Left ventricle myocardium inferior (tissue), 1 donor: ENCODE data around the gene CFAP45. TPM values are rescaled to one million over a fixed set of nuclear protein-coding genes. Genes with fewer than 3 reads are reported as not detected.

ENCODE experiments used
- DNase-seq: peaks from one replicate; pipeline ENCODE4 v3.0.0-alpha.2; 2020
- H3K27ac ChIP-seq: fragments of 200-600 bp; replicated peaks from 2 replicates; pipeline ENCODE4 v1.8.0; 2021
- H3K27me3 ChIP-seq: fragments of 200-600 bp; 2 replicates; pipeline ENCODE4 v1.8.0; 2021; ENCODE audit warnings: low read depth
- H3K36me3 ChIP-seq: fragments of 200-600 bp; 2 replicates; pipeline ENCODE4 v1.8.0; 2021
- H3K4me1 ChIP-seq: fragments of 200-600 bp; 2 replicates; pipeline ENCODE4 v1.8.0; 2021
- H3K4me3 ChIP-seq: fragments of 200-600 bp; 2 replicates; pipeline ENCODE4 v1.8.0; 2021; ENCODE audit warnings: mild to moderate bottlenecking, moderate library complexity
- H3K9me3 ChIP-seq: fragments of 200-600 bp; replicated peaks from 2 replicates; pipeline ENCODE4 v1.8.0; 2021
- CTCF ChIP-seq: fragments of 200-600 bp; IDR thresholded peaks from 2 replicates; pipeline ENCODE4 v1.8.0; 2021; ENCODE audit warnings: antibody characterized with exemption, mild to moderate bottlenecking, borderline replicate concordance
- intact Hi-C: fragments of 100-400 bp; cut with micrococcal nuclease; formaldehyde crosslinking; loops from one replicate; pipeline ENCODE4 v1.11.0; 2022
- microRNA-seq: library from miRNA; unstranded; fragments of <30 nt; microRNA quantifications from one replicate; pipeline ENCODE4 v1.2.0, GENCODE V29; 2020
- total RNA-seq: library from RNA; stranded (reverse); fragmentation: NEBNext Ultra II Directional; extraction: Animal tissue kit (Norgen Biotek cat#: 25700); gene quantifications from one replicate; pipeline ENCODE4 v1.2.1, GENCODE V29; 2021
- donor health status: DM: no; HTN: yes; CAD: no; lungs with severe emphysema.

The CFAP45 gene
- total RNA-seq, 1 donor from 2014 or later, result 1.1 TPM

- intact Hi-C loops, result no loop called here
- peaks cover 8% of the 10 kb centered on the region for H3K4me1 ChIP-seq
- no peak for DNase-seq
- no peak overlapping the region for H3K27ac ChIP-seq
- no peak overlapping the region for H3K4me3 ChIP-seq
- H3K36me3 ChIP-seq, result no peaks in the 10 kb centered on the region
- peaks cover 35% of the 10 kb centered on the region for H3K27me3 ChIP-seq
- H3K9me3 ChIP-seq, result no peaks in the 10 kb centered on the region
- TF ChIP-seq CTCF, result no peak
Observed at GRCh38 chr1:159825564-159825963, 74.4 kb downstream of the CFAP45 start.

- Histone ChIP-seq H3K4me3 (no peak overlapping the region), H3K36me3 (no peaks in the 10 kb centered on the region), H3K27me3 (peaks cover 35% of the 10 kb centered on the region), H3K9me3 (no peaks in the 10 kb centered on the region), H3K27ac (no peak overlapping the region), H3K4me1 (no peaks in the 10 kb centered on the region)
- intact Hi-C loops, result no loop called here
- TF ChIP-seq CTCF, result no peak
- DNase-seq, result no peak
Observed at GRCh38 chr1:159823406-159823805, 76.6 kb downstream of the CFAP45 start.

Small RNAs within 50 kb of the gene (microRNA-seq; reads per million reads assigned to microRNA genes)
- gene MIR4259, result not detected

Other genes with a start within 250 kb of the CFAP45 start
- gene CRP, start 185.6 kb downstream of the CFAP45 start, total RNA-seq, result not detected
- 15.0 TPM for gene DUSP23, start 119.2 kb downstream of the CFAP45 start, total RNA-seq
- 0.33 TPM for gene FCRL6, start 97.8 kb downstream of the CFAP45 start, total RNA-seq
- gene SLAMF8, start 73.3 kb downstream of the CFAP45 start, total RNA-seq, result 1.7 TPM
- not detected for gene VSIG8, start 37.5 kb downstream of the CFAP45 start, total RNA-seq
- gene TAGLN2, start 25.3 kb upstream of the CFAP45 start, total RNA-seq, result 110 TPM
- 0.25 TPM for gene IGSF9, start 45.4 kb upstream of the CFAP45 start, total RNA-seq
- gene SLAMF9, start 54.1 kb upstream of the CFAP45 start, total RNA-seq, result not detected
- gene PIGM, start 131.8 kb upstream of the CFAP45 start, total RNA-seq, result 2.5 TPM
- not detected for gene KCNJ10, start 170.0 kb upstream of the CFAP45 start, total RNA-seq
- gene KCNJ9, start 181.4 kb upstream of the CFAP45 start, total RNA-seq, result 0.05 TPM
- gene IGSF8, start 198.5 kb upstream of the CFAP45 start, total RNA-seq, result 18.2 TPM
- gene ATP1A2, start 215.6 kb upstream of the CFAP45 start, total RNA-seq, result 401 TPM